ENCODE measurements around the gene ZNF443. TPM values are rescaled to one million over a fixed set of nuclear protein-coding genes. Genes with fewer than 3 reads are reported as not detected.
"Not testable (repeated sequence)": the region's sequence is repeated elsewhere in the genome, so short reads cannot be mapped to it uniquely, and the experiment has no call there.

The ZNF443 gene
- total RNA-seq, 5 donors from 2014 or later (not counting 1 experiment from before 2014, with no cell fraction given), result 3.9 to 6.2 (median 4.5) TPM

- H3K27me3 Mint-ChIP-seq; DNase-seq; H3K27ac Mint-ChIP-seq; H3K4me1 Mint-ChIP-seq; H3K4me1 ChIP-seq (ENCODE audit: control insufficient read depth in 1 of 2, extremely low read depth in 1 of 2, insufficient read depth in 2 of 2, low read length in 2 of 2); ATAC-seq (replicated peaks in 1 of 4); POLR2A ChIA-PET; CTCF ChIA-PET; H3K9me3 ChIP-seq; H3K27me3 ChIP-seq (replicated peaks in 1 of 2; ENCODE audit: control insufficient read depth in 2 of 2, extremely low read depth in 1 of 2, insufficient read depth in 2 of 2, low read length in 1 of 2); H3K4me3 Mint-ChIP-seq; H3K27ac ChIP-seq (ENCODE audit: low read length): not testable (repeated sequence)
- Histone ChIP-seq H3K4me3 (ENCODE audit: control insufficient read depth in 1 of 2, extremely low read depth in 1 of 2, low read length in 1 of 2) (peak overlapping the region in 1 of 2 donors; percentile 1), H3K36me3 (ENCODE audit: control insufficient read depth in 2 of 2, extremely low read depth in 1 of 2, insufficient read depth in 1 of 2, low read length in 1 of 2) (peaks cover 0 to 18% of the 10 kb centered on the region in 2 donors)
- Mint-ChIP-seq H3K9me3 (peaks cover 11 to 42% (median 33%) of the 10 kb centered on the region in 3 donors), H3K36me3 (peaks cover 73% of the 10 kb centered on the region)
- 100% methylated on average over 2 of the region's 6 CpGs for WGBS (ENCODE audit: insufficient coverage)
These were observed 49.7 kb downstream of the ZNF443 start for GRCh38 chr19:12391148-12391547.

GRCh38 chr19:12386365-12386764 lies 54.5 kb downstream of the ZNF443 start:
- ATAC-seq (replicated peaks in 1 of 4); DNase-seq; H3K4me1 ChIP-seq (ENCODE audit: control insufficient read depth in 1 of 2, extremely low read depth in 1 of 2, insufficient read depth in 2 of 2, low read length in 2 of 2); H3K27ac ChIP-seq (ENCODE audit: low read length); H3K4me3 Mint-ChIP-seq; H3K4me1 Mint-ChIP-seq; H3K4me3 ChIP-seq (ENCODE audit: control insufficient read depth in 1 of 2, extremely low read depth in 1 of 2, low read length in 1 of 2); H3K27ac Mint-ChIP-seq; H3K27me3 Mint-ChIP-seq; H3K9me3 ChIP-seq; POLR2A ChIA-PET; H3K27me3 ChIP-seq (replicated peaks in 1 of 2; ENCODE audit: control insufficient read depth in 2 of 2, extremely low read depth in 1 of 2, insufficient read depth in 2 of 2, low read length in 1 of 2); H3K36me3 ChIP-seq (ENCODE audit: control insufficient read depth in 2 of 2, extremely low read depth in 1 of 2, insufficient read depth in 1 of 2, low read length in 1 of 2): not testable (repeated sequence)
- peaks cover 46% of the 10 kb centered on the region for H3K36me3 Mint-ChIP-seq
- no CpG with 5 or more reads among the region's 2 CpGs for WGBS (ENCODE audit: insufficient coverage)
- CTCF ChIA-PET, result interaction anchor here in 1 of 2 donors (0.6 kb wide), 1 partner anchor 287 kb away, joined by 3 read pairs; no protein-coding TSS in a partner anchor
- peaks cover 3 to 36% (median 21%) of the 10 kb centered on the region in 3 donors for H3K9me3 Mint-ChIP-seq

DNA sequence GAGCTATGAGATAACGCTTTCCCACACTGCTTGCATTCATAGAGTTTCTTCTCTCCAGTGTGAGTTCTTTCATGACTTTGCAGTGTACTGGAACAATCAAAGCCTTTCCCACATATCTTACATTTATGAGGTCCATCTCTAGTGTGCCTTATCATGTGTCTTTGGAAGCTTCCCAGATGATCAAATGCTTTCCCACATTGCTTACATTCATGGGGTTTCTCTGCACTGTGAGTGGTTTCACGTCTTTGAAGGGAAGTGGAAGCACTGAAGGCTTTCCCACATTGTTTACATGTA lies 60.4 kb downstream of the ZNF443 start:
- peaks cover 2% of the 10 kb centered on the region for H3K9me3 ChIP-seq

GRCh38 chr19:12379732-12380443 lies 60.9 kb downstream of the ZNF443 start:
- Mint-ChIP-seq H3K4me3 (no peak overlapping the region), H3K36me3 (peaks cover 45% of the 10 kb centered on the region), H3K27ac (no peak overlapping the region), H3K9me3 (peaks cover 8 to 51% (median 41%) of the 10 kb centered on the region in 3 donors), H3K27me3 (no peaks in the 10 kb centered on the region), H3K4me1 (no peaks in the 10 kb centered on the region)
- CTCF ChIA-PET, result no interaction called here
- H3K4me1 ChIP-seq (ENCODE audit: control insufficient read depth in 1 of 2, extremely low read depth in 1 of 2, insufficient read depth in 2 of 2, low read length in 2 of 2), result no peaks in the 10 kb centered on the region
- no peak for ATAC-seq (replicated peaks in 1 of 4)
- H3K9me3 ChIP-seq, result peaks cover 2% of the 10 kb centered on the region
- H3K27ac ChIP-seq (ENCODE audit: low read length), result no peak overlapping the region
- peaks cover 3 to 6% of the 10 kb centered on the region in 2 donors for H3K36me3 ChIP-seq (ENCODE audit: control insufficient read depth in 2 of 2, extremely low read depth in 1 of 2, insufficient read depth in 1 of 2, low read length in 1 of 2)
- POLR2A ChIA-PET, result no interaction called here
- DNase-seq, result no peak
- H3K27me3 ChIP-seq (replicated peaks in 1 of 2; ENCODE audit: control insufficient read depth in 2 of 2, extremely low read depth in 1 of 2, insufficient read depth in 2 of 2, low read length in 1 of 2), result no peaks in the 10 kb centered on the region
- H3K4me3 ChIP-seq (ENCODE audit: control insufficient read depth in 1 of 2, extremely low read depth in 1 of 2, low read length in 1 of 2), result no peak overlapping the region
- 100% methylated on average over 1 of the region's 5 CpGs for WGBS (ENCODE audit: insufficient coverage)

More for the DNA sequence above, 60.4 kb downstream of the ZNF443 start:
- H3K36me3 Mint-ChIP-seq, result peaks cover 42% of the 10 kb centered on the region
- H3K4me3 Mint-ChIP-seq, result no peak overlapping the region
- no peaks in the 10 kb centered on the region for H3K4me1 Mint-ChIP-seq
- no peak for ATAC-seq (replicated peaks in 1 of 4)
- POLR2A ChIA-PET, result no interaction called here
- Histone ChIP-seq H3K4me1 (ENCODE audit: control insufficient read depth in 1 of 2, extremely low read depth in 1 of 2, insufficient read depth in 2 of 2, low read length in 2 of 2) (no peaks in the 10 kb centered on the region), H3K36me3 (ENCODE audit: control insufficient read depth in 2 of 2, extremely low read depth in 1 of 2, insufficient read depth in 1 of 2, low read length in 1 of 2) (peaks cover 3 to 6% of the 10 kb centered on the region in 2 donors), H3K4me3 (ENCODE audit: control insufficient read depth in 1 of 2, extremely low read depth in 1 of 2, low read length in 1 of 2) (no peak overlapping the region), H3K27me3 (replicated peaks in 1 of 2; ENCODE audit: control insufficient read depth in 2 of 2, extremely low read depth in 1 of 2, insufficient read depth in 2 of 2, low read length in 1 of 2) (no peaks in the 10 kb centered on the region), H3K27ac (ENCODE audit: low read length) (no peak overlapping the region)
- CTCF ChIA-PET, result no interaction called here
- no CpG with 5 or more reads among the region's 2 CpGs for whole genome bisulfite sequencing (ENCODE audit: insufficient coverage)
- no peak overlapping the region for H3K27ac Mint-ChIP-seq
- no peak for DNase-seq
- H3K27me3 Mint-ChIP-seq, result no peaks in the 10 kb centered on the region
- H3K9me3 Mint-ChIP-seq, result peaks cover 6 to 52% (median 43%) of the 10 kb centered on the region in 3 donors

Other genes starting within 250 kb of the ZNF443 start
- 10 to 100 TPM; 22.8 to 65.1 (median 58.5) TPM for gene ZNF44, start 146.1 kb downstream of the ZNF443 start, total RNA-seq
- gene ZNF563, start 107.4 kb downstream of the ZNF443 start, total RNA-seq, result 10 to 100 TPM in 3 of 5 donors, 1 to 10 TPM in 2; 2.8 to 15.6 (median 13.9) TPM
- gene ZNF442, start 75.3 kb downstream of the ZNF443 start, total RNA-seq, result 1 to 10 TPM in 4 of 5 donors, under 1 TPM in 1; 0.98 to 3.8 (median 2.4) TPM
- gene ZNF799, start 39.8 kb downstream of the ZNF443 start, total RNA-seq, result 1 to 10 TPM; 2.2 to 9.8 (median 8.1) TPM
- gene ZNF709, start 43.8 kb upstream of the ZNF443 start, total RNA-seq, result 1 to 10 TPM; 2.4 to 5.3 (median 5.1) TPM
- 10 to 100 TPM; 14.2 to 21.8 (median 20.8) TPM for gene ZNF564, start 110.5 kb upstream of the ZNF443 start, total RNA-seq
- 10 to 100 TPM; 11.8 to 14.0 (median 12.4) TPM for gene ZNF490, start 169.8 kb upstream of the ZNF443 start, total RNA-seq
- 10 to 100 TPM; 33.4 to 54.6 (median 43.9) TPM for gene ZNF791, start 169.9 kb upstream of the ZNF443 start, total RNA-seq
- gene MAN2B1, start 225.7 kb upstream of the ZNF443 start, total RNA-seq, result 100 to 1,000 TPM in 4 of 5 donors, 10 to 100 TPM in 1; 96.0 to 159 (median 149) TPM
- 10 to 100 TPM in 4 of 5 donors, 1 to 10 TPM in 1; 7.7 to 24.3 (median 17.6) TPM for gene WDR83, start 225.8 kb upstream of the ZNF443 start, total RNA-seq
- 100 to 1,000 TPM; 141 to 195 (median 177) TPM for gene DHPS, start 240.9 kb upstream of the ZNF443 start, total RNA-seq
- gene GNG14, start 247.0 kb upstream of the ZNF443 start, total RNA-seq, result not detected